Measurements from ENCODE around the gene CLCN1.
"Not testable (repeated sequence)": the region's sequence is repeated elsewhere in the genome, so short reads cannot be mapped to it uniquely, and the experiment has no call there.

Gene CLCN1

GRCh38 chr7:143287935-143288826 is 27.7 kb upstream of the CLCN1 start, which contains the start of gene CASP2:
CASP2 (plus strand) TSS chr7:143288351; CDS start chr7:143288456, 105 bp downstream.
- TF ChIP-seq POLR2A (IDR thresholded peaks at IDR 0.05; ENCODE audit: extremely low read depth, insufficient read length), result peak; percentile 92
- no peak for TF ChIP-seq CTCF (IDR thresholded peaks at IDR 0.05; ENCODE audit: low read depth, low read length)
- peak; percentile 81 for TF ChIP-seq MYC (IDR thresholded peaks at IDR 0.05; ENCODE audit: low read depth, low read length)
- peak; percentile 84 for TF ChIP-seq MAX (IDR thresholded peaks at IDR 0.05; ENCODE audit: low read depth, low read length)
- peak within 1 kb of the TSS; percentile 100 for H3K4me3 ChIP-seq (ENCODE audit: low read depth, low read length)
- peak; percentile 99 for DNase-seq (ENCODE audit: low read depth)

- peak overlapping the region; percentile 100 for H3K4me3 ChIP-seq (ENCODE audit: low read depth, low read length)
- TF ChIP-seq MYC (IDR thresholded peaks at IDR 0.05; ENCODE audit: low read depth, low read length) (no peak), POLR2A (IDR thresholded peaks at IDR 0.05; ENCODE audit: extremely low read depth, insufficient read length) (no peak)
- peak; percentile 44 for DNase-seq (ENCODE audit: low read depth)
Measured at GRCh38 chr7:143288836-143289235, 27.1 kb upstream of the CLCN1 start.

- H3K4me3 ChIP-seq (ENCODE audit: low read depth, low read length), result peak overlapping the region; percentile 100
- TF ChIP-seq MAX (IDR thresholded peaks at IDR 0.05; ENCODE audit: low read depth, low read length) (no peak), CTCF (IDR thresholded peaks at IDR 0.05; ENCODE audit: low read depth, low read length) (no peak)
- peak; percentile 58 for DNase-seq (ENCODE audit: low read depth)
Measured at GRCh38 chr7:143289421-143289820, 26.5 kb upstream of the CLCN1 start.

GRCh38 chr7:143289888-143290287 is 26.0 kb upstream of the CLCN1 start:
- H3K4me3 ChIP-seq (ENCODE audit: low read depth, low read length), result peak overlapping the region; percentile 100
- DNase-seq (ENCODE audit: low read depth), result not testable (repeated sequence)

- TF ChIP-seq MYC (IDR thresholded peaks at IDR 0.05; ENCODE audit: low read depth, low read length), result no peak
- TF ChIP-seq POLR2A (IDR thresholded peaks at IDR 0.05; ENCODE audit: extremely low read depth, insufficient read length), result no peak
- no peak for TF ChIP-seq CTCF (IDR thresholded peaks at IDR 0.05; ENCODE audit: low read depth, low read length)
- no peak for TF ChIP-seq MAX (IDR thresholded peaks at IDR 0.05; ENCODE audit: low read depth, low read length)
- peak overlapping the region; percentile 100 for H3K4me3 ChIP-seq (ENCODE audit: low read depth, low read length)
- DNase-seq (ENCODE audit: low read depth), result no peak
Measured at GRCh38 chr7:143290293-143290692, 25.6 kb upstream of the CLCN1 start.

GRCh38 chr7:143292876-143293275 is 23.0 kb upstream of the CLCN1 start:
- no peak overlapping the region for H3K4me3 ChIP-seq (ENCODE audit: low read depth, low read length)
- no peak for DNase-seq (ENCODE audit: low read depth)
- TF ChIP-seq MAX (IDR thresholded peaks at IDR 0.05; ENCODE audit: low read depth, low read length) (no peak), MYC (IDR thresholded peaks at IDR 0.05; ENCODE audit: low read depth, low read length) (no peak), CTCF (IDR thresholded peaks at IDR 0.05; ENCODE audit: low read depth, low read length) (no peak), POLR2A (IDR thresholded peaks at IDR 0.05; ENCODE audit: extremely low read depth, insufficient read length) (no peak)

- no peak overlapping the region for H3K4me3 ChIP-seq (ENCODE audit: low read depth, low read length)
- TF ChIP-seq CTCF (IDR thresholded peaks at IDR 0.05; ENCODE audit: low read depth, low read length) (no peak), POLR2A (IDR thresholded peaks at IDR 0.05; ENCODE audit: extremely low read depth, insufficient read length) (no peak), MYC (IDR thresholded peaks at IDR 0.05; ENCODE audit: low read depth, low read length) (no peak), MAX (IDR thresholded peaks at IDR 0.05; ENCODE audit: low read depth, low read length) (no peak)
- DNase-seq (ENCODE audit: low read depth), result no peak
Measured at GRCh38 chr7:143295870-143296269, 20.0 kb upstream of the CLCN1 start.
